Lower leg skin (tissue), 3 donors: ENCODE results near the gene PDE8A.

ENCODE experiments used
- CTCF ChIP-seq, 3 donors: fragments of 450-650 bp; IDR thresholded peaks; one replicate each; pipeline ENCODE4 v1.5.1; 2016; ENCODE audit warnings: antibody characterized with exemption in 3 of 3, mild to moderate bottlenecking in 3 of 3, moderate library complexity in 2 of 3
- POLR2A ChIP-seq, 2 donors: fragments of 450-650 bp; IDR thresholded peaks; one replicate each; pipeline ENCODE4 v1.6.1; 2016 to 2017; ENCODE audit warnings: antibody characterized with exemption in 2 of 2, mild to moderate bottlenecking in 1 of 2, moderate library complexity in 1 of 2

GRCh38 chr15:84976746-84977345, 4.8 kb upstream of the PDE8A start:
- TF ChIP-seq CTCF (IDR thresholded peaks at IDR 0.05) (no peak), POLR2A (IDR thresholded peaks at IDR 0.05) (no peak)
